ENCODE data around the gene COL1A1. TPM values are rescaled to one million over a fixed set of nuclear protein-coding genes. Genes with fewer than 3 reads are reported as not detected.

COL1A1 gene
- total and polyA plus RNA-seq, 2 of the 13 experiments (the other 11 are each of a cell fraction or from before 2014, with no cell fraction given), result 0.05 TPM; not detected in 1

- TF ChIP-seq PRDM10 (CRISPR knock-in tag; IDR thresholded peaks at IDR 0.05; ENCODE audit: low read depth), result no peak
- TF ChIP-seq ASH2L (IDR thresholded peaks at IDR 0.05; ENCODE audit: insufficient read length, low read depth, low read length), result no peak
- TF ChIP-seq ZNF776 (CRISPR knock-in tag; IDR thresholded peaks at IDR 0.05), result no peak; the same call in 1 of the 2 replicates
- no peak for TF ChIP-seq PRPF4 (IDR thresholded peaks at IDR 0.05; ENCODE audit: low read depth, low read length, poor library complexity, severe bottlenecking)
- no peak for TF ChIP-seq NR2F1 (CRISPR knock-in tag; IDR thresholded peaks at IDR 0.05)
- no peak for TF ChIP-seq ZNF446 (CRISPR knock-in tag; IDR thresholded peaks at IDR 0.05)
- TF ChIP-seq PAXIP1 (CRISPR knock-in tag; conservative IDR thresholded peaks at IDR 0.05), result peak; percentile 61
- no peak for TF ChIP-seq ZNF326 (CRISPR knock-in tag; IDR thresholded peaks at IDR 0.05; ENCODE audit: borderline replicate concordance)
- TF ChIP-seq CBFB (CRISPR knock-in tag; IDR thresholded peaks at IDR 0.05), result 0 out of 2 replicates have a peak, but pooled peaks have one; percentile 48
- peak; percentile 66; the same call in 1 of the 2 replicates for TF ChIP-seq MTERF4 (CRISPR knock-in tag; IDR thresholded peaks at IDR 0.05)
- peak; percentile 52; the same call in 1 of the 2 replicates for TF ChIP-seq AHR (CRISPR knock-in tag; IDR thresholded peaks at IDR 0.05)
- no peak for TF ChIP-seq HMGXB3 (CRISPR knock-in tag; IDR thresholded peaks at IDR 0.05; ENCODE audit: borderline replicate concordance)
- peak; percentile 31; the same call in 1 of the 2 replicates for TF ChIP-seq ZNF749 (CRISPR knock-in tag; IDR thresholded peaks at IDR 0.05; ENCODE audit: borderline replicate concordance)
- no peak for TF ChIP-seq ZNF382 (CRISPR knock-in tag; IDR thresholded peaks at IDR 0.05; ENCODE audit: borderline replicate concordance)
Measured at GRCh38 chr17:50177983-50178834, 23.2 kb downstream of the COL1A1 start (continued).
